ENCODE results near the gene LDLRAD2. TPM values are rescaled to one million over a fixed set of nuclear protein-coding genes. Genes with fewer than 3 reads are reported as not detected.

The LDLRAD2 gene
- total RNA-seq, 1 donor from 2014 or later: 0.14 TPM

- Histone ChIP-seq H2AFZ (ENCODE audit: low read depth, low read length) (no peak overlapping the region), H3K27ac (ENCODE audit: low read depth, low read length) (no peak overlapping the region), H4K20me1 (ENCODE audit: insufficient read depth, low read length) (peaks cover 3% of the 10 kb centered on the region), H3K9ac (ENCODE audit: low read length) (no peak overlapping the region), H3K9me3 (ENCODE audit: insufficient read depth, low read depth, low read length) (no peaks in the 10 kb centered on the region), H3K4me1 (ENCODE audit: insufficient read depth, low read length) (no peaks in the 10 kb centered on the region), H3K79me2 (ENCODE audit: insufficient read depth, low read length) (no peaks in the 10 kb centered on the region), H3K4me2 (ENCODE audit: low read length) (no peak overlapping the region), H3K36me3 (ENCODE audit: insufficient read depth, low read length) (peaks cover 5% of the 10 kb centered on the region), H3K4me3 (ENCODE audit: insufficient read depth, low read depth, low read length) (no peak overlapping the region), H3K27me3 (ENCODE audit: insufficient read depth, low read length) (no peaks in the 10 kb centered on the region)
- H3K4me3 Mint-ChIP-seq (ENCODE audit: unreplicated experiment): no peak overlapping the region
- H3K4me1 Mint-ChIP-seq (ENCODE audit: low read depth, unreplicated experiment): no peaks in the 10 kb centered on the region
- TF ChIP-seq CTCF (IDR thresholded peaks at IDR 0.05; ENCODE audit: insufficient read depth, low read depth, low read length): no peak
- no peak overlapping the region for H3K27ac Mint-ChIP-seq (ENCODE audit: unreplicated experiment)
- DNase-seq (ENCODE audit: low read depth) (no peak), FAIRE-seq (no peak)
- no peaks in the 10 kb centered on the region for H3K27me3 Mint-ChIP-seq (ENCODE audit: low read depth, unreplicated experiment)
- no peaks in the 10 kb centered on the region for H3K9me3 Mint-ChIP-seq (ENCODE audit: unreplicated experiment)
- H3K36me3 Mint-ChIP-seq (ENCODE audit: low read depth, unreplicated experiment): peaks cover 27% of the 10 kb centered on the region
These were observed 33.9 kb downstream of the LDLRAD2 start for GRCh38 chr1:21845646-21846641.

DNA sequence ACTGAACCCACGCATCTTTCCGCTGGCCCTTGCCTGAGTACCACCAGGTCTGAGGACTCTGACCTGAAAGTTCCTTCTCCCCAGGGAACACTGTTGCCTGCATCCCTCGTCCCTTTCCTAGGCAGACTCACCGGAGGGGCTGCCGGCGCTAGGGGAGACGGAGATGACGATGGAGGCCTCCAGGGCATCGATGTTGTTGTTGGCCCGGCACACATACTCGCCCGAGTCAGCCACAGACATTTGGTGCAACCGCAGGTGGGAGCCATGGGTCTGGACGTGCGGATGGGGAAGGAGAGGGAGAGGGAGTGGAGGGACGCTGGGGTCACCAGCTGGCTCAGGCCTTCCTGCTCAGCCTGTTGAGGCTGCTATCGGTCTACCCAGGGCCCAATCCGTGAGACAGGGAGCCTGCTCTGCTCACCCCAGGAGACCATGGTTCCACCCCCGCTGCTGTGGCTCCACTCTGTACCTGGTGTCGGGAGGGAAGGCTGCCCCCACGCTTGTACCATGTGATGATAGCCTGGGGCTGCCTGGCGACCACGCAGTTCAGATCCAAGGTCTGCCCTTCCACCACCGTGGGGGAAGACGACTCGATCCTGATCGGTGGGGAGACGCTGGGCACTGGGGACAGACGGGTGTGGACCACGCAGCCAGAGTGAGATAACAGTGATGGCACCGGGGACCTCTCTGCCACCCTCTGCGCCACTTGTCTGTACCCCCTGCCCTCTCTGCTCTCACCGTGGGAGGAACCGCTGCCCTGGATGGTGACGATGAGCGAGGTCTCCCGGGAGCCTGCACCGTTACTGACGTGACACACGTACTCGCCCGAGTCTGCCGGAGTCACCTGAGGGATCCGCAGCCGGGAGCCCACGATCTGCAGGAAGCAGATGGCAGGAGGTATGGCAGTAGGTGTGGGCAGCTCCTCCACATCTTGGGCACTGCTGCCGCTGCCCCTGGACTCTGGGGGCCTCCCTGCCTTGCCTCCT, 35.4 kb downstream of the LDLRAD2 start:
- Mint-ChIP-seq H3K36me3 (ENCODE audit: low read depth, unreplicated experiment) (peaks cover 23% of the 10 kb centered on the region), H3K27me3 (ENCODE audit: low read depth, unreplicated experiment) (no peaks in the 10 kb centered on the region), H3K9me3 (ENCODE audit: unreplicated experiment) (no peaks in the 10 kb centered on the region), H3K4me3 (ENCODE audit: unreplicated experiment) (no peak overlapping the region), H3K27ac (ENCODE audit: unreplicated experiment) (no peak overlapping the region), H3K4me1 (ENCODE audit: low read depth, unreplicated experiment) (no peaks in the 10 kb centered on the region)
- H3K4me3 ChIP-seq (ENCODE audit: insufficient read depth, low read depth, low read length): no peak overlapping the region
- H3K9ac ChIP-seq (ENCODE audit: low read length): no peak overlapping the region
- H2AFZ ChIP-seq (ENCODE audit: low read depth, low read length): no peak overlapping the region
- H3K4me1 ChIP-seq (ENCODE audit: insufficient read depth, low read length): no peaks in the 10 kb centered on the region
- no peak overlapping the region for H3K27ac ChIP-seq (ENCODE audit: low read depth, low read length)
- FAIRE-seq: no peak
- peaks cover 3% of the 10 kb centered on the region for H4K20me1 ChIP-seq (ENCODE audit: insufficient read depth, low read length)
- H3K27me3 ChIP-seq (ENCODE audit: insufficient read depth, low read length): no peaks in the 10 kb centered on the region
- no peak for DNase-seq (ENCODE audit: low read depth)
- H3K4me2 ChIP-seq (ENCODE audit: low read length): no peak overlapping the region
- H3K79me2 ChIP-seq (ENCODE audit: insufficient read depth, low read length): no peaks in the 10 kb centered on the region
- H3K36me3 ChIP-seq (ENCODE audit: insufficient read depth, low read length): peaks cover 5% of the 10 kb centered on the region
- TF ChIP-seq EZH2 (IDR thresholded peaks at IDR 0.05; ENCODE audit: insufficient read depth, low read length): no peak
- TF ChIP-seq CTCF (IDR thresholded peaks at IDR 0.05; ENCODE audit: insufficient read depth, low read depth, low read length): no peak
- H3K9me3 ChIP-seq (ENCODE audit: insufficient read depth, low read depth, low read length): no peaks in the 10 kb centered on the region
